CD8-positive, alpha-beta memory T cell (primary cell): ENCODE data around the gene NF1. TPM values are rescaled to one million over a fixed set of nuclear protein-coding genes. Genes with fewer than 3 reads are reported as not detected.

Experiments used
- CTCF ChIA-PET: fragments of 350-600 bp; sonication (Branson Sonifier 250); formaldehyde crosslinking; loops from one replicate; lab custom pipeline; 2021; ENCODE audit warnings: antibody characterized with exemption; lab: Charles Lee
- POLR2A ChIA-PET: fragments of 350-600 bp; sonication (Branson Sonifier 250); formaldehyde crosslinking; loops from one replicate; lab custom pipeline; 2021; ENCODE audit warnings: antibody characterized with exemption; lab: Charles Lee
- DNase-seq, 5 donors: peaks; one replicate each; pipeline versions ENCODE4 v3.0.0 to v3.0.0-alpha.2; 2020 to 2022; ENCODE audit warnings: mixed read lengths in 1 of 5
- H3K27ac ChIP-seq: one replicate; pipeline ENCODE4 v1.7.0; 2013; ENCODE audit warnings: low read depth, mild to moderate bottlenecking, low read length, moderate library complexity
- H3K27me3 ChIP-seq: 2 replicates; pipeline ENCODE4 v1.7.0; 2013; ENCODE audit warnings: low read length, mild to moderate bottlenecking; ENCODE audit not compliant: insufficient read depth, poor library complexity, severe bottlenecking
- H3K36me3 ChIP-seq: 2 replicates; pipeline ENCODE4 v1.7.0; 2013; ENCODE audit warnings: mild to moderate bottlenecking, low read length, moderate library complexity; ENCODE audit not compliant: insufficient read depth
- H3K4me1 ChIP-seq: 2 replicates; pipeline ENCODE4 v1.7.0; 2013; ENCODE audit warnings: mild to moderate bottlenecking, low read length, moderate library complexity; ENCODE audit not compliant: insufficient read depth
- H3K4me3 ChIP-seq: 2 replicates; pipeline ENCODE4 v1.7.0; 2013; ENCODE audit warnings: mild to moderate bottlenecking, low read length
- H3K9me3 ChIP-seq: 2 replicates; pipeline ENCODE4 v1.7.0; 2013; ENCODE audit warnings: mild to moderate bottlenecking, low read length
- H3K27ac Mint-ChIP-seq, 8 donors: one replicate each; pipeline ENCODE4 v1.8.0; 2020 to 2021; ENCODE audit warnings: mixed read lengths in 8 of 8, mild to moderate bottlenecking in 6 of 8, inconsistent platforms in 3 of 8, moderate library complexity in 3 of 8
- H3K27me3 Mint-ChIP-seq, 2 donors: one replicate each; pipeline ENCODE4 v1.8.0; 2020 to 2021; ENCODE audit warnings: mixed read lengths in 2 of 2, mild to moderate bottlenecking in 1 of 2, moderate library complexity in 1 of 2
- H3K36me3 Mint-ChIP-seq, 3 donors: one replicate each; pipeline ENCODE4 v1.8.0; 2020 to 2021; ENCODE audit warnings: mixed read lengths in 3 of 3, inconsistent platforms in 1 of 3, mild to moderate bottlenecking in 1 of 3
- H3K4me1 Mint-ChIP-seq, 3 donors: one replicate each; pipeline ENCODE4 v1.8.0; 2020 to 2021; ENCODE audit warnings: mixed read lengths in 3 of 3, inconsistent platforms in 1 of 3, mild to moderate bottlenecking in 1 of 3
- H3K4me3 Mint-ChIP-seq, 7 donors: one replicate each; pipeline ENCODE4 v1.8.0; 2020 to 2021; ENCODE audit warnings: mixed read lengths in 7 of 7, mild to moderate bottlenecking in 6 of 7, moderate library complexity in 4 of 7, inconsistent platforms in 2 of 7
- H3K9me3 Mint-ChIP-seq, 5 donors: one replicate each; pipeline ENCODE4 v1.8.0; 2020 to 2022; ENCODE audit warnings: mixed read lengths in 5 of 5, mild to moderate bottlenecking in 3 of 5, moderate library complexity in 2 of 5, inconsistent platforms in 1 of 5
- polyA plus RNA-seq: library from polyadenylated mRNA; unstranded; fragments of 300-500 nt; fragmentation: Illumina TruSeq; gene quantifications from one replicate; pipeline ENCODE4 v1.2.3, GENCODE V29; 2021
- total RNA-seq, 2 experiments: library from RNA; stranded (reverse); gene quantifications; one replicate each; pipeline ENCODE4 v1.2.3, GENCODE V29; 2021

NF1 gene
- total and polyA plus RNA-seq, 3 experiments from 2014 or later = 5.8 to 22.8 (median 22.8) TPM

GRCh38 chr17:31122746-31123145, 28.0 kb downstream of the NF1 start:
- CTCF ChIA-PET = no interaction called here

GRCh38 chr17:31126318-31126717, 31.5 kb downstream of the NF1 start:
- H3K36me3 ChIP-seq = no peaks in the 10 kb centered on the region
- Mint-ChIP-seq H3K36me3 (peaks cover 0 to 2% (median 0%) of the 10 kb centered on the region in 3 donors), H3K9me3 (no peaks in the 10 kb centered on the region), H3K4me1 (peaks cover 0 to 5% (median 1%) of the 10 kb centered on the region in 3 donors), H3K27ac (no peak overlapping the region), H3K4me3 (no peak overlapping the region), H3K27me3 (peaks cover 0 to 1% of the 10 kb centered on the region in 2 donors)
- no peak overlapping the region for H3K4me3 ChIP-seq
- H3K27ac ChIP-seq = no peak overlapping the region
- H3K4me1 ChIP-seq = no peaks in the 10 kb centered on the region
- no peak for DNase-seq
- H3K9me3 ChIP-seq = no peaks in the 10 kb centered on the region
- H3K27me3 ChIP-seq = no peaks in the 10 kb centered on the region
- POLR2A ChIA-PET = no interaction called here
- CTCF ChIA-PET = no interaction called here

More at GRCh38 chr17:31122746-31123145, 28.0 kb downstream of the NF1 start:
- H3K4me1 ChIP-seq = no peaks in the 10 kb centered on the region
- H3K27ac Mint-ChIP-seq = no peak overlapping the region
- peaks cover 0 to 1% of the 10 kb centered on the region in 2 donors for H3K27me3 Mint-ChIP-seq
- POLR2A ChIA-PET = no interaction called here
- H3K4me3 ChIP-seq = no peak overlapping the region
- no peak overlapping the region for H3K27ac ChIP-seq
- no peaks in the 10 kb centered on the region for H3K9me3 Mint-ChIP-seq
- H3K4me1 Mint-ChIP-seq = peaks cover 0 to 5% (median 1%) of the 10 kb centered on the region in 3 donors
- H3K9me3 ChIP-seq = no peaks in the 10 kb centered on the region
- no peaks in the 10 kb centered on the region for H3K36me3 Mint-ChIP-seq
- H3K27me3 ChIP-seq = no peaks in the 10 kb centered on the region
- no peak overlapping the region for H3K4me3 Mint-ChIP-seq
- no peaks in the 10 kb centered on the region for H3K36me3 ChIP-seq
- DNase-seq = no peak

- Mint-ChIP-seq H3K4me1 (peaks cover 0 to 1% (median 0%) of the 10 kb centered on the region in 3 donors), H3K27me3 (peaks cover 0 to 1% of the 10 kb centered on the region in 2 donors), H3K9me3 (no peaks in the 10 kb centered on the region), H3K4me3 (no peak overlapping the region), H3K36me3 (peaks cover 2 to 4% (median 4%) of the 10 kb centered on the region in 3 donors), H3K27ac (no peak overlapping the region)
- no peak for DNase-seq
- Histone ChIP-seq H3K36me3 (no peaks in the 10 kb centered on the region), H3K4me3 (no peak overlapping the region), H3K4me1 (no peaks in the 10 kb centered on the region), H3K27ac (no peak overlapping the region), H3K27me3 (no peaks in the 10 kb centered on the region), H3K9me3 (no peaks in the 10 kb centered on the region)
- POLR2A ChIA-PET = no interaction called here
- CTCF ChIA-PET = no interaction called here
Observed at GRCh38 chr17:31128241-31128640, 33.5 kb downstream of the NF1 start.

GRCh38 chr17:31130286-31131224, 35.8 kb downstream of the NF1 start:
- H3K4me3 Mint-ChIP-seq = no peak overlapping the region
- no peaks in the 10 kb centered on the region for H3K27me3 ChIP-seq
- H3K9me3 Mint-ChIP-seq = no peaks in the 10 kb centered on the region
- ChIA-PET CTCF (no interaction called here), POLR2A (no interaction called here)
- H3K4me1 ChIP-seq = no peaks in the 10 kb centered on the region
- peaks cover 2 to 11% (median 4%) of the 10 kb centered on the region in 3 donors for H3K36me3 Mint-ChIP-seq
- H3K4me1 Mint-ChIP-seq = no peaks in the 10 kb centered on the region
- DNase-seq = no peak
- H3K36me3 ChIP-seq = no peaks in the 10 kb centered on the region
- no peak overlapping the region for H3K4me3 ChIP-seq
- no peaks in the 10 kb centered on the region for H3K9me3 ChIP-seq
- no peak overlapping the region for H3K27ac Mint-ChIP-seq
- no peaks in the 10 kb centered on the region for H3K27me3 Mint-ChIP-seq
- H3K27ac ChIP-seq = no peak overlapping the region

DNA sequence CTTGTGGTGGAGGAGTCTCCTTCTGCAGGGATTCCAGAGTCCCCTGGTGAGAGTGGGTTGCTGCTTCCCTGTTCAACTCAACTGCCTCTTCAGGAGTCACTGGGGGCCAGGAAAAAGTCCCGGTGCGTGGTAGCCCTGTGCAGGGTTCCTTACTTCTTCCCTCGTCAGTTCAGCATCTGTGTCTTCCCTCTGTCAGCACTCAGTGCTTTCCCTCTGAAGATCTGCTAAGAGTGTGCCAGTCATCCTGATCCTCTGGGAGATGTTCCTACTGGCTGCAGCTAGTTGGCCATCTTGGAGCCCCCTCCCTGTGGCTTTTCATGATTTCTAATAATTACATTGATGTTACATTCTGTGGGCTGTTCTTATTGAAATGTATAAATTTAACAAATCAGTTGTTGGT, 36.5 kb downstream of the NF1 start:
- Mint-ChIP-seq H3K36me3 (peaks cover 4 to 12% (median 7%) of the 10 kb centered on the region in 3 donors), H3K4me1 (no peaks in the 10 kb centered on the region), H3K9me3 (no peaks in the 10 kb centered on the region), H3K27ac (no peak overlapping the region), H3K27me3 (no peaks in the 10 kb centered on the region), H3K4me3 (no peak overlapping the region)
- CTCF ChIA-PET = no interaction called here
- H3K27me3 ChIP-seq = no peaks in the 10 kb centered on the region
- no peaks in the 10 kb centered on the region for H3K36me3 ChIP-seq
- H3K4me1 ChIP-seq = no peaks in the 10 kb centered on the region
- no peak for DNase-seq
- H3K4me3 ChIP-seq = no peak overlapping the region
- no peaks in the 10 kb centered on the region for H3K9me3 ChIP-seq
- POLR2A ChIA-PET = no interaction called here
- H3K27ac ChIP-seq = no peak overlapping the region

DNA sequence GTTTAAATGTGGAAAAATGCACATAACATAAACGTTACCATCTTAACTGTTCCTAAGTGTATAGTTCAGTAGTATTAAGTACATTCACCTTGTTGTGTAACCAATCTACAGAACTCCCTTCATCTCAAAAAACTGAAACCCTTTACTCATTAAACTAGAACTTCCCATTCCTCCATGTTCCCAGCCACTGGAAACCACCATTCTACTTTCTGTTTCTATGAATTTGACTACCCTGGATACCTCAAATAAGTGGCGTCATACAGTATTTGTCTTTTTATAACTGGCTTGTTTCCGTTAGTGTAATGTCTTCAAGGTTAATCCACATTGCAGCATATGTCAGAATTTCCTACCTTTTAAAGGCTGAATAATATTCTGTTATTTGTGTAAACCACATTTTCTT, 38.2 kb downstream of the NF1 start:
- H3K27ac ChIP-seq = no peak overlapping the region

DNA sequence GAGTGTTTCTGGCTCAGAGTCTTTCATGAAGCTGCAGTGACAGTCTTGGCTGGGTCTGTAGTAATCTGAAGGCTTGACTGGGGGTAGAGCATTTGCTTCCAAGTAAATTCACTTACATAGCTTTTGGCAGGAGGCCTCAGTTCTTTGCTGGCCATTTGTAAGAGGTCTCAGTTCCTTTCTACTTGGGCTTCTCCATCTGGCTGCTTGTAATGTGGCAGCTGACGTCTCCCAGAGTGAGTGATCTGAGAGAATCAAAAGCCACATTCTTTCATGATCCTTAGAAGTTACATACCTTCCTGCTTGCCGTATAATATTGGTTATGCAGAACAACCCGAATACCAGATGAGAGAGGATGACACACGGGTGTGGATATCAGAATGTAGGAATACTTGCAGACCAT, 39.8 kb downstream of the NF1 start:
- H3K9me3 Mint-ChIP-seq = no peaks in the 10 kb centered on the region
- H3K36me3 Mint-ChIP-seq = peaks cover 7 to 24% (median 8%) of the 10 kb centered on the region in 3 donors
- no peak for DNase-seq
- H3K4me3 Mint-ChIP-seq = no peak overlapping the region
- H3K4me1 ChIP-seq = no peaks in the 10 kb centered on the region
- no peak overlapping the region for H3K4me3 ChIP-seq
- no peaks in the 10 kb centered on the region for H3K27me3 Mint-ChIP-seq
- no peaks in the 10 kb centered on the region for H3K4me1 Mint-ChIP-seq
- POLR2A ChIA-PET = no interaction called here
- H3K27ac ChIP-seq = no peak overlapping the region
- CTCF ChIA-PET = no interaction called here
- no peaks in the 10 kb centered on the region for H3K9me3 ChIP-seq
- H3K27me3 ChIP-seq = no peaks in the 10 kb centered on the region
- no peaks in the 10 kb centered on the region for H3K36me3 ChIP-seq
- H3K27ac Mint-ChIP-seq = peak overlapping the region in 1 of 8 donors; percentile 63

More for the DNA sequence above, 38.2 kb downstream of the NF1 start:
- ChIA-PET CTCF (no interaction called here), POLR2A (no interaction called here)
- Mint-ChIP-seq H3K4me3 (no peak overlapping the region), H3K27ac (no peak overlapping the region), H3K9me3 (no peaks in the 10 kb centered on the region), H3K27me3 (no peaks in the 10 kb centered on the region), H3K36me3 (peaks cover 7 to 24% (median 11%) of the 10 kb centered on the region in 3 donors), H3K4me1 (no peaks in the 10 kb centered on the region)
- Histone ChIP-seq H3K9me3 (no peaks in the 10 kb centered on the region), H3K36me3 (no peaks in the 10 kb centered on the region), H3K4me3 (no peak overlapping the region), H3K4me1 (no peaks in the 10 kb centered on the region), H3K27me3 (no peaks in the 10 kb centered on the region)
- no peak for DNase-seq

GRCh38 chr17:31136319-31136718, 41.5 kb downstream of the NF1 start:
- H3K9me3 Mint-ChIP-seq = no peaks in the 10 kb centered on the region
- H3K4me1 ChIP-seq = no peaks in the 10 kb centered on the region
- H3K9me3 ChIP-seq = no peaks in the 10 kb centered on the region
- peaks cover 7 to 24% (median 8%) of the 10 kb centered on the region in 3 donors for H3K36me3 Mint-ChIP-seq
- ChIA-PET POLR2A (no interaction called here), CTCF (no interaction called here)
- no peaks in the 10 kb centered on the region for H3K27me3 Mint-ChIP-seq
- no peak overlapping the region for H3K27ac ChIP-seq
- peaks cover 0 to 6% (median 0%) of the 10 kb centered on the region in 3 donors for H3K4me1 Mint-ChIP-seq
- H3K4me3 Mint-ChIP-seq = no peak overlapping the region
- no peaks in the 10 kb centered on the region for H3K36me3 ChIP-seq
- no peak overlapping the region for H3K4me3 ChIP-seq
- DNase-seq = no peak
- H3K27me3 ChIP-seq = no peaks in the 10 kb centered on the region
- H3K27ac Mint-ChIP-seq = no peak overlapping the region
